HEK293T (cell line): ENCODE measurements around the gene SPOCD1.

Experiments
- CTCF ChIA-PET: fragments of 350-600 bp; formaldehyde crosslinking; extraction: SDS; loops from one replicate; lab custom pipeline; 2021; ENCODE audit warnings: antibody characterized with exemption, inconsistent platforms; lab: Yijun Ruan, JAX
- POLR2A ChIA-PET: fragments of 350-600 bp; formaldehyde crosslinking; extraction: SDS; loops from one replicate; lab custom pipeline; 2020; ENCODE audit warnings: antibody characterized with exemption, inconsistent platforms; lab: Yijun Ruan, JAX
- DNase-seq: peaks from one replicate; pipeline ENCODE4 v3.0.0; 2012; ENCODE audit warnings: mixed read lengths; ENCODE audit errors: extremely low spot score
- ARNT ChIP-seq: fragments of 450-650 bp; IDR thresholded peaks from 2 replicates; pipeline ENCODE4 v1.6.1; 2017; ENCODE audit warnings: mild to moderate bottlenecking
- BHLHE40 ChIP-seq: fragments of 450-650 bp; IDR thresholded peaks from 2 replicates; pipeline ENCODE4 v1.6.1; 2016; ENCODE audit warnings: mild to moderate bottlenecking, moderate library complexity, borderline replicate concordance
- CTBP1 ChIP-seq: fragments of 450-650 bp; IDR thresholded peaks from 2 replicates; pipeline ENCODE4 v1.6.1; 2016; ENCODE audit warnings: borderline replicate concordance
- ELF4 ChIP-seq: fragments of 450-650 bp; IDR thresholded peaks from 2 replicates; pipeline ENCODE4 v1.6.1; 2017; ENCODE audit warnings: antibody characterized with exemption
- FOXA1 ChIP-seq: fragments of 450-650 bp; IDR thresholded peaks from 2 replicates; pipeline ENCODE4 v1.6.1; 2016; ENCODE audit warnings: mild to moderate bottlenecking
- FOXK2 ChIP-seq: fragments of 450-650 bp; IDR thresholded peaks from 2 replicates; pipeline ENCODE4 v1.6.1; 2016; ENCODE audit warnings: mild to moderate bottlenecking
- FOXM1 ChIP-seq: fragments of 450-650 bp; IDR thresholded peaks from 2 replicates; pipeline ENCODE4 v1.6.1; 2017; ENCODE audit warnings: mild to moderate bottlenecking, borderline replicate concordance
- HDGF ChIP-seq: fragments of 450-650 bp; IDR thresholded peaks from 2 replicates; pipeline ENCODE4 v1.6.1; 2017; ENCODE audit warnings: antibody characterized with exemption, borderline replicate concordance
- L3MBTL2 ChIP-seq: fragments of 450-650 bp; conservative IDR thresholded peaks from 2 replicates; pipeline ENCODE4 v1.6.1; 2016; ENCODE audit warnings: mild to moderate bottlenecking
- LEF1 ChIP-seq: fragments of 450-650 bp; IDR thresholded peaks from 2 replicates; pipeline ENCODE4 v1.6.1; 2017; ENCODE audit warnings: mild to moderate bottlenecking, borderline replicate concordance
- NFRKB ChIP-seq: fragments of 450-650 bp; IDR thresholded peaks from 2 replicates; pipeline ENCODE4 v1.6.1; 2016; ENCODE audit warnings: mild to moderate bottlenecking, moderate library complexity
- SP1 ChIP-seq: fragments of 450-650 bp; IDR thresholded peaks from 2 replicates; pipeline ENCODE4 v1.6.1; 2017
- SUZ12 ChIP-seq: fragments of 450-650 bp; IDR thresholded peaks from 2 replicates; pipeline ENCODE4 v1.6.1; 2016; ENCODE audit warnings: mild to moderate bottlenecking
- TARDBP ChIP-seq: fragments of 450-650 bp; IDR thresholded peaks from 2 replicates; pipeline ENCODE4 v1.6.1; 2016
- ZNF384 ChIP-seq: fragments of 450-650 bp; IDR thresholded peaks from 2 replicates; pipeline ENCODE4 v1.6.1; 2016
- TF ChIP-seq, protein P1 (sequence below): fragments of 450-650 bp; IDR thresholded peaks from 2 replicates; pipeline ENCODE4 v1.6.1; 2016

The SPOCD1 gene

DNA sequence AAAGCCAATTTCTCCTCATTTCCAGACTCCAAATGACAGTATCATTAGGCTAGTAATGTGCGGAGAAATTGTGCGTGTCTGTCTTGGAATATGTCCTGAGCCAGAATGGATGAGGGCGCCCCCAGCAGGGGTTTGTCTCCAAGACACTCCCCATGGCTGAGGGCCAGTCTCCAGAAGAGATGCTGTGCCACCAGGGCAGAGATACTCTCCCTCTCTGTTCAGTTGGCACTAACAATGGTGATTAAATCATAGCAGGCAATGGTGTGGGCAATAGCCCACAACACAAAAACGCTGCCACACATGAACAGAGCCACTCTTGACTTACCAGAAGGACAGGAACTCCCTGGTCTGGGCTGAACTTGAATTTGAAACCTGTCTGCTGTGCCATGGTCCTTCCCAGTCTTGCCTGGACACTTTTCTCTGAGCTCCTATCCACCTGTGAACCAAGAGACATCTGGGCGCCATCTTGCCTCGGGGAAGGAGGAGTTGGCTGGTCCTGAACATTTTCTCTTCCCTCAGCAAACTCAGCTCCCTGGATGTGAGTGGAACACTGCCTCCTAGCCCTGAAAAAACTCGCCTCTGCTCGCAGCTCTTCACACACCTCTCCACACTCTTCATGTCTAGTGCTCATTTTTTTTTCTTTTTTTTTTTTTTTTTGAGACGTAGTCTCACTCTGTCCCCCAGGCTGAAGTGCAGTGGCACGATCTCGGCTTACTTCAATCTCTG, 36.9 kb downstream of the SPOCD1 start:
- ChIA-PET CTCF (interaction anchor here (2.6 kb wide), 1 partner anchor 10 kb away, joined by 11 read pairs; no protein-coding TSS in a partner anchor), POLR2A (no interaction called here)
- TF ChIP-seq TARDBP: no peak
- no peak for TF ChIP-seq FOXK2
- no peak for TF ChIP-seq FOXM1
- TF ChIP-seq, protein P1, sequence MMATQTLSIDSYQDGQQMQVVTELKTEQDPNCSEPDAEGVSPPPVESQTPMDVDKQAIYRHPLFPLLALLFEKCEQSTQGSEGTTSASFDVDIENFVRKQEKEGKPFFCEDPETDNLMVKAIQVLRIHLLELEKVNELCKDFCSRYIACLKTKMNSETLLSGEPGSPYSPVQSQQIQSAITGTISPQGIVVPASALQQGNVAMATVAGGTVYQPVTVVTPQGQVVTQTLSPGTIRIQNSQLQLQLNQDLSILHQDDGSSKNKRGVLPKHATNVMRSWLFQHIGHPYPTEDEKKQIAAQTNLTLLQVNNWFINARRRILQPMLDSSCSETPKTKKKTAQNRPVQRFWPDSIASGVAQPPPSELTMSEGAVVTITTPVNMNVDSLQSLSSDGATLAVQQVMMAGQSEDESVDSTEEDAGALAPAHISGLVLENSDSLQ: no peak
- TF ChIP-seq SUZ12: no peak
- no peak for TF ChIP-seq LEF1
- no peak for TF ChIP-seq ZNF384
- TF ChIP-seq NFRKB: no peak
- TF ChIP-seq HDGF: no peak
- no peak for TF ChIP-seq SP1
- TF ChIP-seq ELF4: no peak
- no peak for TF ChIP-seq CTBP1
- no peak for TF ChIP-seq FOXA1
- no peak for TF ChIP-seq BHLHE40
- no peak for TF ChIP-seq ARNT
- no peak for DNase-seq

DNA sequence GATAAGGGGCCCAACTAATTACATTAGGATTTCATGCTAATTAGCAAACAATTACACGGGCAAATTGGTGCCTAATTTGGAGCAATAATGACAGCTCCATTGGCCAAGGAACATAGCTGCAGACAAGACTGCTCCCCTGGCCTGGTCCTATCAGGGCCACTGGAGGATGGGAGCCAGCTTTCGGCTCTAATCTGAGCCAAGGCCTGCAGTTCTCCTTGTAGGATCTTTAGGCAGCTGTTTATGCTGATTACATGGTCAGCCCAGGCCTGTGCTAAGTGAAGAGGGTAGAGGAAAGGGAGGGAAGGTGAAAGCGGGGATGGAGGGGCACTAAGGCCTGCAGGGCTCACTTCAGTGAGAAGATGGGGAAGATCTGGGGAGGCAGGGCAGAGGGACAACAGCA, 39.3 kb downstream of the SPOCD1 start:
- ChIA-PET POLR2A (interaction anchor here (1.3 kb wide), 1 partner anchor 762 kb away, joined by 3 read pairs; the partner anchor contains the start of gene ZBTB8A), CTCF (interaction anchor here (1.3 kb wide), 1 partner anchor 12 kb away, joined by 7 read pairs; no protein-coding TSS in a partner anchor)
- DNase-seq: no peak
- TF ChIP-seq NFRKB (no peak), FOXA1 (no peak), LEF1 (no peak), CTBP1 (no peak), HDGF (no peak), BHLHE40 (no peak), FOXK2 (no peak)

DNA sequence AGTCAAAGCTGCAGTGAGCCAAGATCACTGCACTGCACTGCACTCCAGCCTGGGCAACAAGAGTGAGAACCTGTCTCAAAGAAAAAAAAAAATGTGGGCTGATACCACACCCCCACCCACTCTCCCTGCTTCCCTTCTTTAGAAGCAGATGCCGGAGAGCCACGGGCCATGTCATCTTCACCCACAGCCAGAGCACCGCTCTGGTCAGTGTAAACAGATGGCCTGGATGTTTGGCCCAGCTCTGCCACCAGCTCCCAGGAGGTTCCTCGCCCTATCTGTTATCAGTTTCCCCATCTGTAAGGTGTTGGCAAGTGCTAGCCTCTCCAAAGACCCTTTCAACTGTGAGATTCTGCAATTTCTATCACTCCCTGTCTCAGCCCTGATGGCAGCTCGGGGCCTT, 39.8 kb downstream of the SPOCD1 start:
- ChIA-PET POLR2A (no interaction called here), CTCF (interaction anchor here (0.6 to 1.3 kb wide), 2 partner anchors 13 to 155 kb away, joined by 3 to 7 read pairs; no protein-coding TSS in a partner anchor)
- DNase-seq: no peak
- TF ChIP-seq TARDBP (no peak), ARNT (no peak), SUZ12 (no peak), BHLHE40 (no peak), FOXM1 (no peak), FOXK2 (no peak), NFRKB (no peak), LEF1 (no peak)
- TF ChIP-seq, protein P1: no peak

DNA sequence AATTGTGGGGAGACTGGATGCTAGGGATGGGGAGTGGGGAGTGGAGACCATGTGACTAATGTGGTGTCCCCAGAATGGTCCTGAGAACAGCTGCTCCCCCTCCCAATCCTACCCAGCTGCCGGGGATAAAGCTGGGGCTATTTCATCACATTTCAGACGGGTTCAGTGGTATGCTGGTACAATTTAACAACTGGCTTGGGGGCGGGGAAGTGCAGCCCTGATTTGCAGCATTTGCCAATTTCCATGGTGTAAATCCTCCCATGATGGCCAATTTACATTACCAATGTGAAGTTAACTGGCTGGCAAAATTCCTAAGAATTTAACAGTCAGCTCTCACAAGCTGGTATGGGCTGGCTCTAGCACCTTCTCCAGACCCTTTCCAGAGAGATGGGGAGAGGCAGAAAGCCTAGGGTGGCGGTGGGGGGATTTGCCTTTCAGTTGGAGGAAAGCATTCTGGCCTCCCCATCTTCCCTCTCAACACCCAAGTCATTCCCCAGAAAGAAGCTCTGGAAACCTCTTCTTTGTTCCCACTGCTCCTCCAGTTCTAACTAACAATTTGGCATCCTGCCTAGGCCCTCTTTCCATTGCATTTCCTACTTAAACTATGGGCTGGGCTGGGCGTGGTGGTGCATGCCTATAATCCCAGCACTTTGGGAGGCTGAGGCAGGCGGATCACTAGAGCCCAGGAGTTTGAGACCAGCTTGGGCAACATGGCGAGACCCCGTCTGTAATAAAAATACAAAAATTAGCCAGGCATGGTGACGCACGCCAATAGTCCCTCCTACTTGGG, 40.4 kb downstream of the SPOCD1 start:
- CTCF ChIA-PET: interaction anchor here (0.6 to 1.3 kb wide), 2 partner anchors 14 to 155 kb away, joined by 3 to 7 read pairs; no protein-coding TSS in a partner anchor
- POLR2A ChIA-PET: no interaction called here
- TF ChIP-seq FOXA1: no peak
- no peak for TF ChIP-seq FOXK2
- no peak for TF ChIP-seq LEF1

DNA sequence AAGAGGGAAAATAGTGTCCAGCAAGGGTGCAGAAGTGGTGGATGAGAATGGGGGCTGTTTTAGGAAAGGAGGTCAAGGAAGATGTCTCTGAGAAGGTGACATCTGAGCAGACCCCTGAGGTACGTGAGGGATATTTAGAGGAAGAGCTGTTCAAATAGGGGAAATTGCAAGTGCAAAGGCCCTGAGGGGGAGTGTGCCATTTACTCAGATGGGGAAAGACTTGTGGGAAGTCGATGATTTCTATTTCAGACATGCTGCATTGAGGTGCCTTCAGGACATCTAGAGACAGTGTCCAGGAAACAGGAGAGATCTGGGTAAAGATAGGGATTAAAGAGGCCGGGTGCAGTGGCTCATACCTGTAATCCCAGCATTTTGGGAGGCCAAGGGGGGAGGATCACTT, 41.3 kb downstream of the SPOCD1 start:
- TF ChIP-seq SUZ12 (no peak), LEF1 (no peak), HDGF (no peak), ZNF384 (no peak), ELF4 (no peak), NFRKB (no peak), L3MBTL2 (no peak), FOXA1 (no peak)
- TF ChIP-seq, protein P1: no peak
- no peak for DNase-seq
- ChIA-PET POLR2A (no interaction called here), CTCF (no interaction called here)

More for the DNA sequence above, 40.4 kb downstream of the SPOCD1 start:
- DNase-seq: no peak

DNA sequence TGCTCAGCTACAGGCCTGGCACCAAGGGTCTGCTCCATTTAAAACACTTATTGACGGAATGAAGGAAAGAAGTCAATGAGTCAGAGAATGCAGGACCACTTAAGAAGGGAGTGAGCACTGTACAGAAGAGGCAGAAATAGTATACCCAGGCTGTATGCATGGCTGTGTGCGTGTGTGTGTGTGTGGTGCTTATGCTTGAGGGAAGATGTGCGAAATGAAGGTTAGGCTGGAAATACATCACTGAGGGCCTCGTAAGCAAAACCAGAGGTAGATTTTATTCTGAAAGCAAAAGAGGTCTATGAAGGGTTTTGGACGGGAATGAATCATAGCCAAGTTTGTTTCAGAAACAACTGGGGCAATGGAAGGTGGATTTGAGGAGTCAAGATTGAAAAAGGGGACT, 42.0 kb downstream of the SPOCD1 start:
- ChIA-PET POLR2A (no interaction called here), CTCF (no interaction called here)
- TF ChIP-seq SUZ12: no peak
- TF ChIP-seq ELF4: no peak
- TF ChIP-seq FOXK2: no peak
- no peak for TF ChIP-seq TARDBP
- no peak for TF ChIP-seq CTBP1
- no peak for TF ChIP-seq L3MBTL2
- TF ChIP-seq FOXM1: no peak
- no peak for TF ChIP-seq ARNT
- DNase-seq: no peak
